ENCODE results near the gene PRDM16.

PRDM16 gene

DNA sequence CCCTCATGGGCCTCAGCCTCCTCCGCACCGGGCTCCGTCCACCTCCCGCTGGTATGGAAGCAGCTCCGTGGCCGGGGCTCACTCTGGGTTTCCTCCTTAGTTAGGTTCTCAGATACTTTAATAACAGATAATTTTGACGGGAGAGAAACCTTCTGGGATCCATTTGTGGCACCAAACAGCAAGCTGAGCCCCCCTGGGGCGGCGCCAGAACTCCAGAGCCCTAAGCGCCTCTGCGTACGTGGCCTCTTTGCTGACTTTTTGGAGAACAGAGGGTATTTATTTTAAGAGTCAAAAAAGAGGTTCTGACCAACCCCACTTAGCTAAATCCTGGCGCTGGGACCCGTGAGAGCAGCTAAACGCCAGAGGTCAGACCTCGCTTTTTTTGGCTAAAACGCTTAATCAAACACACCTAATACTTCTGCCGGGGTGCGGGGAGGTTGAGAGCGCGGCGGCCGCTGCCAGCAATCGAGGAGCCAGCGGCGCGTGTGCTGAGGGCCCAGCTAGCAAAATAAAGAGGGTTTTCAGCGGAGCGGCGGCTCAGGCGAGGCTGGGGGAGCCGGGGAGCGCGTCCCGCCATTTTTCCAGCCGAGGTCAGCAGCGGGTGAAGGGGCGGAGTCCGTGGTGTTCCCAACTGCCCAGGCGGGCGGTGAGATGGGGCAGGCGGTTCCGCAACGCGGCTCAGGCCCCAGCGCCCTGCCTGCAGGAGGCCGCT lies 171.7 kb downstream of the PRDM16 start:
- Histone ChIP-seq H3K27me3 (ENCODE audit: insufficient read depth, low read length) (no peaks in the 10 kb centered on the region), H2AFZ (ENCODE audit: low read length) (no peak overlapping the region)

DNA sequence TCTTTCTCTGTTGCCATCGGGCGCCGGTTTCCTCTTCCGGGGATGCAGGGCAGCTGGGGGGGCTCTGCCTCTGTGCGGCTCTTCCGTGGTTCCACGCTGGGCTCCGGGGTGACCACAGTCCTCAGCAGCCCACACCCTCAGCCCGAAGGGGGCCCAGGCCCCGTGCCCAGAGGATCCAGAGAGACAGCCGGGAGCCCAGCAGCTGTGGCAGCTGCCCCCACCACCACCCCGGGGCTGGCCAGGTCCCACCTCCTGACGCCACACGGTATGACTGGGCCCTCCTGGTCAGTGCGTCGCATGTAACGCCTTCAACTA lies 172.2 kb downstream of the PRDM16 start:
- Histone ChIP-seq H3K9ac (ENCODE audit: low read length) (no peak overlapping the region), H3K27me3 (ENCODE audit: insufficient read depth, low read length) (no peaks in the 10 kb centered on the region), H3K9me2 (ENCODE audit: low read depth, low read length) (no peaks in the 10 kb centered on the region), H2AFZ (ENCODE audit: low read length) (no peak overlapping the region), H3K27ac (ENCODE audit: low read depth, low read length, poor library complexity, severe bottlenecking) (no peak overlapping the region), H3K4me2 (ENCODE audit: low read length) (no peak overlapping the region), H3K9me3 (ENCODE audit: low read length) (no peaks in the 10 kb centered on the region), H3F3A (ENCODE audit: insufficient read depth, low read length) (no peaks in the 10 kb centered on the region), H3K36me3 (ENCODE audit: insufficient read depth, low read length) (no peaks in the 10 kb centered on the region), H4K20me1 (ENCODE audit: insufficient read depth, low read length) (no peaks in the 10 kb centered on the region), H3K4me3 (ENCODE audit: low read depth, low read length, poor library complexity, severe bottlenecking) (no peak overlapping the region), H3K79me2 (ENCODE audit: insufficient read depth, low read length) (no peaks in the 10 kb centered on the region), H3K4me1 (ENCODE audit: insufficient read depth, low read length, severe bottlenecking) (no peaks in the 10 kb centered on the region)
- TF ChIP-seq, protein P1, sequence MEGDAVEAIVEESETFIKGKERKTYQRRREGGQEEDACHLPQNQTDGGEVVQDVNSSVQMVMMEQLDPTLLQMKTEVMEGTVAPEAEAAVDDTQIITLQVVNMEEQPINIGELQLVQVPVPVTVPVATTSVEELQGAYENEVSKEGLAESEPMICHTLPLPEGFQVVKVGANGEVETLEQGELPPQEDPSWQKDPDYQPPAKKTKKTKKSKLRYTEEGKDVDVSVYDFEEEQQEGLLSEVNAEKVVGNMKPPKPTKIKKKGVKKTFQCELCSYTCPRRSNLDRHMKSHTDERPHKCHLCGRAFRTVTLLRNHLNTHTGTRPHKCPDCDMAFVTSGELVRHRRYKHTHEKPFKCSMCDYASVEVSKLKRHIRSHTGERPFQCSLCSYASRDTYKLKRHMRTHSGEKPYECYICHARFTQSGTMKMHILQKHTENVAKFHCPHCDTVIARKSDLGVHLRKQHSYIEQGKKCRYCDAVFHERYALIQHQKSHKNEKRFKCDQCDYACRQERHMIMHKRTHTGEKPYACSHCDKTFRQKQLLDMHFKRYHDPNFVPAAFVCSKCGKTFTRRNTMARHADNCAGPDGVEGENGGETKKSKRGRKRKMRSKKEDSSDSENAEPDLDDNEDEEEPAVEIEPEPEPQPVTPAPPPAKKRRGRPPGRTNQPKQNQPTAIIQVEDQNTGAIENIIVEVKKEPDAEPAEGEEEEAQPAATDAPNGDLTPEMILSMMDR (IDR thresholded peaks at IDR 0.05; ENCODE audit: low read length), result no peak
- TF ChIP-seq EZH2 (IDR thresholded peaks at IDR 0.05; ENCODE audit: borderline replicate concordance, low read length), result no peak

More for the DNA sequence above, 171.7 kb downstream of the PRDM16 start:
- no peaks in the 10 kb centered on the region for H3K36me3 ChIP-seq (ENCODE audit: insufficient read depth, low read length)
- H3K9me3 ChIP-seq (ENCODE audit: low read length), result no peaks in the 10 kb centered on the region
- H3K27ac ChIP-seq (ENCODE audit: low read depth, low read length, poor library complexity, severe bottlenecking), result no peak overlapping the region
- H3K79me2 ChIP-seq (ENCODE audit: insufficient read depth, low read length), result no peaks in the 10 kb centered on the region
- H3K4me1 ChIP-seq (ENCODE audit: insufficient read depth, low read length, severe bottlenecking), result no peaks in the 10 kb centered on the region
- no peaks in the 10 kb centered on the region for H3K9me2 ChIP-seq (ENCODE audit: low read depth, low read length)
- H3K4me2 ChIP-seq (ENCODE audit: low read length), result no peak overlapping the region
- no peak overlapping the region for H3K9ac ChIP-seq (ENCODE audit: low read length)
- TF ChIP-seq EZH2 (IDR thresholded peaks at IDR 0.05; ENCODE audit: borderline replicate concordance, low read length), result no peak
- TF ChIP-seq, protein P1 (IDR thresholded peaks at IDR 0.05; ENCODE audit: low read length), result no peak
- H4K20me1 ChIP-seq (ENCODE audit: insufficient read depth, low read length), result no peaks in the 10 kb centered on the region
- H3K4me3 ChIP-seq (ENCODE audit: low read depth, low read length, poor library complexity, severe bottlenecking), result no peak overlapping the region
- no peaks in the 10 kb centered on the region for H3F3A ChIP-seq (ENCODE audit: insufficient read depth, low read length)

DNA sequence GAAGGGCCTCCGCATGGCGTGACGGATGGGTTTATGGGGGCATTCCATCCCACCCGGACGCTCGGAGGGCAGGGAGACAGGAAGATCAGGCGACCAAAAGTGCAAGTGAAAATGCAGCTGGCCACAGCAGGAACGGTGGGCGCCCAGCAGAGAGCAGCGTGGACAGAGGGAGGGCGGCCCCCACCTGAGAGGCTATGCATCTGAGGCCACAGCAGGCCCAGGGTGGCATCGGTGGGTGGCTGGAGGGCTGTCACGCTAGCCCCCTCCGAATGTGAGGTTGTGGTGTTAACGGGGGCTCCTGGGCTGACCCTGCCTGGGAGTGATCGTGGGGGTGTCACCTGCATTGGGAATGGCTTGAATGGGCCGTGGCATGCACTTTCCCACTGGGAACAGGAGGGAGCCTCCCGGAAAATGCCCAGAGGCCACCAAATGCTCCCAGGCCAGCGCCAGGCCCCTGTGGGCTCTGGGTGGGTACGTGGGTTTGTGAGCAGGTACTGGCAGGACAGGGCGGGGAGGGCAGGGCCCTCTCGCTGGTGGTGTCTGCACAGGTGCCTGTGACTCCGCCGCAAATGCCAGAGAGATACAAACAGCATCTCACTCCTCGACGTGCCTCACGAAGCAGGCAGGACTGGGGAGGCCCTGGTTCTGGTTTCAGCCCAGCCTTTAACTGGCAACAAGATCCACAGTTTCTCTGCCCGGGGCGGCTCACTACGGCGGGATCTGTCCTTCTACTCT lies 172.8 kb downstream of the PRDM16 start:
- Histone ChIP-seq H3K79me2 (ENCODE audit: insufficient read depth, low read length) (no peaks in the 10 kb centered on the region), H3K4me1 (ENCODE audit: insufficient read depth, low read length, severe bottlenecking) (no peaks in the 10 kb centered on the region), H3K4me3 (ENCODE audit: low read depth, low read length, poor library complexity, severe bottlenecking) (no peak overlapping the region), H3K9ac (ENCODE audit: low read length) (no peak overlapping the region), H3K27ac (ENCODE audit: low read depth, low read length, poor library complexity, severe bottlenecking) (no peak overlapping the region), H3F3A (ENCODE audit: insufficient read depth, low read length) (no peaks in the 10 kb centered on the region), H3K9me3 (ENCODE audit: low read length) (no peaks in the 10 kb centered on the region), H3K27me3 (ENCODE audit: insufficient read depth, low read length) (no peaks in the 10 kb centered on the region), H3K9me2 (ENCODE audit: low read depth, low read length) (no peaks in the 10 kb centered on the region), H3K4me2 (ENCODE audit: low read length) (no peak overlapping the region), H2AFZ (ENCODE audit: low read length) (no peak overlapping the region), H4K20me1 (ENCODE audit: insufficient read depth, low read length) (no peaks in the 10 kb centered on the region), H3K36me3 (ENCODE audit: insufficient read depth, low read length) (no peaks in the 10 kb centered on the region)
- TF ChIP-seq, protein P1 (IDR thresholded peaks at IDR 0.05; ENCODE audit: low read length), result no peak
- no peak for TF ChIP-seq EZH2 (IDR thresholded peaks at IDR 0.05; ENCODE audit: borderline replicate concordance, low read length)

All from OCI-LY1 (cell line).